ENCODE data around the gene RALGPS2. TPM values are rescaled to one million over a fixed set of nuclear protein-coding genes. Genes with fewer than 3 reads are reported as not detected.

Gene RALGPS2
- total RNA-seq, 1 donor from 2014 or later: 47.8 TPM

- Mint-ChIP-seq H3K27ac (no peak overlapping the region), H3K27me3 (no peaks in the 10 kb centered on the region), H3K36me3 (no peaks in the 10 kb centered on the region), H3K4me3 (no peak overlapping the region), H3K4me1 (ENCODE audit: unreplicated experiment) (peaks cover 14% of the 10 kb centered on the region), H3K9me3 (no peaks in the 10 kb centered on the region)
- no peak for TF ChIP-seq CTCF (conservative IDR thresholded peaks at IDR 0.05)
- DNase-seq (ENCODE audit: extremely low spot score, unreplicated experiment): no peak
Measured at GRCh38 chr1:178959543-178960460, 234.8 kb downstream of the RALGPS2 start.

- DNase-seq (ENCODE audit: extremely low spot score, unreplicated experiment): no peak
- Mint-ChIP-seq H3K9me3 (no peaks in the 10 kb centered on the region), H3K27me3 (no peaks in the 10 kb centered on the region), H3K27ac (no peak overlapping the region), H3K4me3 (no peak overlapping the region), H3K4me1 (ENCODE audit: unreplicated experiment) (peaks cover 9% of the 10 kb centered on the region), H3K36me3 (no peaks in the 10 kb centered on the region)
- no peak for TF ChIP-seq CTCF (conservative IDR thresholded peaks at IDR 0.05)
Measured at GRCh38 chr1:178960482-178961240, 235.6 kb downstream of the RALGPS2 start.

- Mint-ChIP-seq H3K36me3 (no peaks in the 10 kb centered on the region), H3K27me3 (no peaks in the 10 kb centered on the region), H3K27ac (no peak overlapping the region), H3K9me3 (no peaks in the 10 kb centered on the region), H3K4me3 (no peak overlapping the region), H3K4me1 (ENCODE audit: unreplicated experiment) (peaks cover 9% of the 10 kb centered on the region)
- DNase-seq (ENCODE audit: extremely low spot score, unreplicated experiment): no peak
- TF ChIP-seq CTCF (conservative IDR thresholded peaks at IDR 0.05): no peak
Measured at GRCh38 chr1:178961331-178961730, 236.3 kb downstream of the RALGPS2 start.

GRCh38 chr1:178961868-178962267, 236.8 kb downstream of the RALGPS2 start:
- no peak overlapping the region for H3K27ac Mint-ChIP-seq
- no peaks in the 10 kb centered on the region for H3K27me3 Mint-ChIP-seq
- DNase-seq (ENCODE audit: extremely low spot score, unreplicated experiment): no peak
- H3K4me1 Mint-ChIP-seq (ENCODE audit: unreplicated experiment): peaks cover 9% of the 10 kb centered on the region
- H3K36me3 Mint-ChIP-seq: no peaks in the 10 kb centered on the region
- no peak for TF ChIP-seq CTCF (conservative IDR thresholded peaks at IDR 0.05)
- H3K9me3 Mint-ChIP-seq: no peaks in the 10 kb centered on the region
- H3K4me3 Mint-ChIP-seq: no peak overlapping the region

- Mint-ChIP-seq H3K4me1 (ENCODE audit: unreplicated experiment) (peaks cover 9% of the 10 kb centered on the region), H3K36me3 (no peaks in the 10 kb centered on the region), H3K9me3 (peaks cover 3% of the 10 kb centered on the region), H3K4me3 (no peak overlapping the region), H3K27me3 (no peaks in the 10 kb centered on the region), H3K27ac (no peak overlapping the region)
- DNase-seq (ENCODE audit: extremely low spot score, unreplicated experiment): peak; percentile 31
- TF ChIP-seq CTCF (conservative IDR thresholded peaks at IDR 0.05): no peak
Measured at GRCh38 chr1:178962853-178963711, 238.0 kb downstream of the RALGPS2 start.

Data from type B pancreatic cell (in vitro differentiated cells).